GM10847 (cell line): ENCODE data around the gene SPPL2A.

Experiments
- POLR2A ChIP-seq: IDR thresholded peaks from 2 replicates; pipeline ENCODE4 v1.6.1; 2011; ENCODE audit not compliant: insufficient read length; ENCODE audit errors: extremely low read depth

SPPL2A gene

DNA sequence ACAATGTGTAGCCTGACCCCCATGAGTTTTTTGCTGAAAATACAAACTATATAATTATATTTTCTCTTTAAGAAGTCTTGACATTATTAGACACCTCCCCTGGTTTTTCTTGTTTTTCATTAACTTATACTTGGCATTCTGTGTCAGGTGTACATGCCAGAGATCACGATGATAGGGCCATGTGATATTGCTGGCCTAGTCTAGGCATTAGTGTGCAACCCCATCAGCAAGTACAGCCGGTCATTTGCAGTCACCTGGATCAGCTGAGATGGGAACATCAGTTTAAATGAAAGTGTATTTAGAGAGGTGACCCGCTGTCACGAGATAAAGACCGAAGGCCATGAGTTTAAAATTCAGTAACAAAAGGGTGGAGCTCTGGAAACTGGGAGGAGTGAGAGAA, 12.6 kb upstream of the SPPL2A start:
- TF ChIP-seq POLR2A: no peak

DNA sequence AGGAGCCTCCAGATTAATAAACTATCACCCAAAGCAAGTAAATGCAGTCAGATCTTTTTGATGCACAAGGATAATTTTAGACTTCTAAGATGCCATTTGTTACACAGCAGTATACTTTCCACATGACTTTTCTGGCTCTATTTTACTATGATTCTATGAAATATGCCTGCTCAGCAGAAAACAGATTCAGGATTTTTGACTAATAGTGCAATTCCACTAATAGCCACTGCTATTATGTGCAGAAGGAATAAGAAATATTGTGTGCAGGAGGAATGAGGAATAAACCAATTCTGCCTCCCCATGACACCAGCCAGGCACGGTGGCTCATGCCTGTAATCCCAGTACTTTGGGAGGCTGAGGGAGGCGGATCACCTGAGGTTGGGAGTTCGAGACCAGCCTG, 11.5 kb upstream of the SPPL2A start:
- no peak for TF ChIP-seq POLR2A

DNA sequence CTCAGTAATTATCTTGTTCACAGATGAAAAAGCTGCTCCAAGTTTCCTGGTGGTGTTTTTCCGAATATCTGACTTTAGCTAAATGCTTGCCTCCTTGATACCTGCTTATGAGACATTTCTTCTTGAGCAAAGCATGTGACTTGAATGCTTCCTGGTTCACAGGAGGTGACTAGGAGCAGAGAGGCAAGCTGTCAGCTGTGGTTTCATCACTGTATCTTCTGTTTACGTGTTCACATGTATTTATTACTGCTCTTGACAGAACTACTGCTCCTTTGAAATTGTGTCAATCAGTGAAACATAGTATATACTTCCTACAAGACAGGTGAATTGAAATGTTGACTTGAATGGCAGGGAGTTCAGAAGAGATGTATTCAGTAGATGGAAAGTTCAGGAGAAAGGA, 8.9 kb upstream of the SPPL2A start:
- no peak for TF ChIP-seq POLR2A

DNA sequence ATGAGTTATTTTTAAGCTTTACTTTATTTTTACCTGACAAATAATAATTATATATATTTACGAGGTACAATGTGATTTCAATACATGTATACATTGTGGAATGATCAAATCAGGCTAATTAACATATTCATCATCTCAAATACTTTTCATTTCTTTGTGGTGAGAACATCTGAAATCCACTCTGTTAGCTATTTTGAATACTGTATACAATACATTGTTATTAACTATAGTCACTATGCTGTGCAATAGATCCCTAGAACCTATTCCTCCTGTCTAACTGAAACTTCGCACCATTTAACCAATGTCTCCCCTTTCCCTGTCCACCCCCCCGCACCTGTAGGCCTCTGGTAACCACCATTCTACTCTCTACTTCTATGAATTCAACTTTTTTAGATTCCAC, 7.9 kb upstream of the SPPL2A start:
- no peak for TF ChIP-seq POLR2A

DNA sequence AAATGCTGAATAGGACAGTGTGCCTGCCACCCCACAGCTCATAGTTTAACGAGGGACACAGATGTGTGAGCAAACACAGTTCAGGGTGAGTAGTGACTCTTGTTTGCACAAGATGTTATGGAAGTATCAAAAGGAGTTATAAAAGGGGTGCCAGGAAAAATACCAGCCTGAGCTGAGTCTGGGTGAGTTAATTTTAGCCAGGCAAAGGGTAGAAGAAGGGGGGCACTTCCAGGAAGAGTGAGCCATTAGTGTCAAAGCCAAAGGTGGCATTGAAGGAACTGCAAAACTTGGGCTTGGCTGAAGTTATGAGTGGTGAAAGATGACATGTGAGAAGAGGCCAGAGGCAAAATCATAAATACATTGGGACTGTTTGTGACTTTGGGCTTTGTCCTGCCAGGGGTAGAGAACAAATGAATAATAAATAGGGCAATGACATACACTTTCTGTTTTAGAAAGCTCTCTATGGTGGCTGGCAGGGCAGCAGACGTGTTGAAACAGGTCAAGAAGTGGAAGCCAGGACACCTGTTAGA, 1.9 kb upstream of the SPPL2A start:
- no peak for TF ChIP-seq POLR2A

DNA sequence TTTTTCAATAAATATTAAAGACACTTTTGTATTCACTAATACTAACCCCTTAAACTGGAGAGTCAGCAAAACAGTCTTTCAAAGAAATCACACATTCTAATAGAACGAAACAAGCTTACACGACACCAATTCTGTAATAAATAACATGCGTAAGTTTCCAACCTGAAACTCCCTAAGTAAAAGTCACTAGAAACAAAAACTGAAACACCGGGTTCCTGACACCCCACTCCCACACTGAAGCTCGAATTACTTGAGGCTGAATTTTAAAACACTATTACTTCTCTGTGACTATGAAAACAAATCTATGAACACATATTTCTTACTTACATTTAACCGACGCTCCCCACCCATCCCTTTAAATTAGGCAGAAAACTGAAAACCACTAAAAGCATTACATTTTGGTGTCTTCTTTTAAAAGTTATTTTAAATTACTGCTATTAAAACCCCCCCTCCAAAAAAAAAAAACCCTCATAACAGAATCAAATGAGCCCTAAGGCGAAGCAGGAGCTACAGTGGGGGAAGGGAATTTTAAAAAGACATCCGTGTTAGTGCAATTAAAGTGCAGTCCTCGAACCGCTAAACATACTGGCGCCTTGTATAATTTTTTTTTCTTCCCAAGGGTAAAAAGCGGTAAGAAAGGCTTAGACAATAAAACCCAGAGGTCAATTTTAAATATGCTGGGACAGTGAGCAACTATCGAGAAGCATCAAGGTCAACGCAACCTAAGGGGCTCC, 878 bp downstream of the SPPL2A start:
- no peak for TF ChIP-seq POLR2A

DNA sequence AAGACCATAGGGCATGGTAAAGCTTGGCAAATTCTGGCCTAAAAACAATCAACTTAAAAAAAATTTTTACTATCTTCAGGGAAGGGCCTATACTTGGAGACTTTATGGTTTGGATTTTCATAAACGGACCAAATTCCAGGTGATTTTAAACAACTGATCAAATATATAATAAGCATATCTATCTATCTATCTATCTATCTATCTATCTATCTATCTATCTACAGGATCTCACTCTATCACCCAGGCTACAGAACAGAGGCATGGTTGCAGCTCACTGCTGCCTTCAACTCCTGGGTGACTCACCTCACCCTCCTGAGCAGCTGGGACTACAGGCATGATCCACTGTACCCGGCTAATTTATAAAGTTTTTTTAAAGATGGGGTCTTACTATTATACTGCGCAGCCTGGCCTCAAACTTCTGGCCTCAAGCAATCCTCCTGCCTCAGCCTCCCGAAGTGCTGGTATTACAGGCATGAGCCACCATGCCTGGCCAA, 6.7 kb downstream of the SPPL2A start:
- TF ChIP-seq POLR2A: no peak

DNA sequence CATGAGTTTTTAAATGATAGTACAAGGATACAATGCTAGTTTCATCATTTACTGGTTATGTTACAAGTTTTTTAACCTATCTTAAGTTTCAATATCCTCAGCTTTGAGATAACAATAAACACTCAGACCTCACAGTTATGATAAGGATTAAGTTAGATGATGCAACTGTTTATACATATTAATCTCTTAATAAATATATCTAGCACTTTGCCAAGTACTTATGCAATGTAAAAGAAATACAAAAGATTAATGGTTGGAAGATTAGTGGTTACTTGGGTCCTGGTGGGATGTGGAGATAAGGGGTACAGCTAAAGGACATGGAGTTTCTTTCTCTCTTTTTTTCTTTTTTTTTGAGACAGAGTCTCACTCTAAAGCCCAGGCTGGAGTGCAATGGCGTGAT, 12.0 kb downstream of the SPPL2A start:
- TF ChIP-seq POLR2A: no peak

DNA sequence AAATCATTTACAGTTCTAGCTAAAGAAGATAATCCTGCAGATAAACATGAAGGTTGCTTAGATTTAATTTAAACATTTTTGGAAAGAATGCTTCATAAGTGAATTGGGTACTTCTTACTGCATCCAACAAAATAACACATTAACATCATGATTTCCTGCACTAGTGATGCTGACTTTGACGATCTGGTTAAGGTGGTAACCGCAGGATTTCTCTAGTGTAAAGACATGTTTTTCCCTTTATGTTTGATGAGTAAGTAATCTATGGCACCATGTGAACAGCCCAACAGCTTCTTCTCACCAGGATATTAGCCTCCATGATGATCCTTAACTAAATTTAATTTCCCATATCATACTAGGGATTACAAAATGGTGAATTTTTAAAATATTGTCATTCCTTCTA, 14.1 kb downstream of the SPPL2A start:
- no peak for TF ChIP-seq POLR2A

DNA sequence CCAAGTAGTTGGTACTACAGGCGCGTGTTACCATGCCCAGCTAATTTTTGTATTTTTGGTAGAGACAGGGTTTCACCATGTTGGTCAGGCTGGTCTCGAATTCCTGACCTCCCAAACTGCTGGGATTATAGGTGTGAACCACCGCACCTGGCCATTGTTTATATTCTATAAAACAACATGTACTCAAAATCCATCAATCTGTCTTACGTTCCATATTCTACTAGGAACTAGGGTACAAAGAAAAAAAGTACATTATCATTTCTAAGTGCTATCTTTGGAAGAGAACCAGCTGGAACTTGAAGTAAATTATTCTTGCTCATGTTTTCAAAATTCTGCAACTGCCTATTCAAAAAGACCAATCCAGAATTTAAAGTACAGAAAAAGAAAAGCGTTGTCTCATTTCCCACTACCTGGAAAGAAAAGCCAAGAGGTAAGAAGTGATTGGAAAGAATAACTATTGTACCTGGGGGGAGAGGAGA, 15.2 kb downstream of the SPPL2A start:
- no peak for TF ChIP-seq POLR2A

DNA sequence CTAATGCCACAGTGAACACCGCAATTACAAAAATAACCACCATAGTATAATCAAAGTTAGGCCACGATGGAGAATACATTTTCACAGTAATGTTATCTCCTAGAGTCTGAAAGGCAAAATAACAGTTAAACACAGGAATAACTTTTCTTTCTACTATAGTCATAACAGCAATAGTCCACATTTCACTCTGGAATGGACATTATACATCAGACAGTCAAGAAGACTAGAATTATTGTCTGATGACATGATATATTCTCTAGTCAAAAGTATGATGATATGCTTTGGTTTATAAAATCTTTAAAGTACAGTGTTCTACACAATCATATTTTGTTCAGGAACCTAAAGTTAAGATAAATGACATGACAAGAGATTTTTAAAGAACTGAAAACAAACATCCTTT, 18.0 kb downstream of the SPPL2A start:
- no peak for TF ChIP-seq POLR2A

DNA sequence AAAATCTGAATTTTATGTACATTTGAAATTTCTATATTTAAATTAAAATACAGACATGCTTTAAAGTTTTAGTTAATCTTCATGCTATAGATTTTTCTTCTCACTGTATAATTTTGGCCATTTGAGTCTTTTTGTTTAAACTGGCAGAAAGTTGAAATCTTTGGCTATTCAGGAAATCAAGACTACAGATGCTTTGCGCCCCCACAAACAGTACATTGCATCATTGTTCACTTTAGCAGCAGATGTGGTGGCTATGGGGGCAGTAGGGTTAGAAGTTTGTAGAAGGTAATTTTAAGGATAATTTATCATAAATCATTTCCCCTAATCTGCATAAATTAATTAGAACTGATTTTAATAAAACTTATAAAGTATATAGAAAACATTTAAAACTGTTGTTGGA, 20.9 kb downstream of the SPPL2A start:
- TF ChIP-seq POLR2A: no peak

DNA sequence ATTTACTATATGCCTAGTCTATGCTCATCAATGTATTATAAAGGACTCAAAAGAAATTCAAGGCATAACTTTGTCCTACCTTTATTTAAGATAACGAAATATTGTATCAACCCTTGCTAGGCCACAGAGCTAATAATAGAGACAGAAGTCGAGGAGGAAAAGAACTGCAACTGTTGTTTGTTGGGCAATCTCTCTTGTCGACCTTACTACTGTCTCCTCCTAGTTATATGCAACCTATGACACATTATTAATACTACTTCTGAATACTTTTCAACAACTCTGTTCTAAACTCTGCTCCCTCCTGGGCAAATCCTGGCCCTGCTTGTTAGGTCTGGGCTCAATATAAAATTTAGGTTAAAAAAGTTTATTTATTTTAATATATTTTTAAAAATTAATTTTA, 24.6 kb downstream of the SPPL2A start:
- TF ChIP-seq POLR2A: no peak

DNA sequence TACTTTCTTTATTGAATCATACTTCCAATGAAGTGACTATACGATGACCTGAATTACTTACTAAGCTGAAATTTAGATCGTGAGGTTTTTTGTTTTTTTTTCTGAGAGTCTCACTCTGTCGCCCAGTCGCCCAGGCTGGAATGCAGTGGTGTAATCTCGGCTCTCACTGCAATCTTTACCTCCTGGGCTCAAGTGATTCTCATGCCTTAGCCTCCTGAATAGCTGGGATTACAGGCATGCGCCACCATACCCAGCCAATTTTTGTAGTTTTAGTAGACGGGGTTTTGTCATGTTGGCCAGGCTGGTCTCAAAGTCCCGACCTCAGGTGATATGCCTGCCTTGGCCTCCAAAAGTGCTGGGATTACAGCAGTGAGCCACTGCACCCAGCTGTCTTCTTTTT, 28.7 kb downstream of the SPPL2A start:
- no peak for TF ChIP-seq POLR2A

DNA sequence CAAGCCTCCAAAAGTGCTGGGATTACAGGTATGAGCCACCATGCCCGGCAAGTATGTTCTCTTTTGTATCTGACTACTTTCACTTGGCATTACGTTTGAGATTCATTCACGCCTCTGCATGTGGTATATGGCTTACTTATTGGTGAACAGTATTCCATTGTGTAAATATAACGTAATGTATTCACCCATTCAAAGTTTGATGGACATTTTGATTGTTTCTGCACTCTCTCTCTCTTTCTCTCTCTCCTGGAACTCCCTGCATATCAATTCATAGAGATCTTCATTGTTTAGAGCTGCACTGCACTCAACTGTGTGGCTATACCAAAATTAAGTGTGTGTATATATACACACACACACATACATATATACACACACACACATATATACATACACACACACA, 30.4 kb downstream of the SPPL2A start:
- TF ChIP-seq POLR2A: no peak

DNA sequence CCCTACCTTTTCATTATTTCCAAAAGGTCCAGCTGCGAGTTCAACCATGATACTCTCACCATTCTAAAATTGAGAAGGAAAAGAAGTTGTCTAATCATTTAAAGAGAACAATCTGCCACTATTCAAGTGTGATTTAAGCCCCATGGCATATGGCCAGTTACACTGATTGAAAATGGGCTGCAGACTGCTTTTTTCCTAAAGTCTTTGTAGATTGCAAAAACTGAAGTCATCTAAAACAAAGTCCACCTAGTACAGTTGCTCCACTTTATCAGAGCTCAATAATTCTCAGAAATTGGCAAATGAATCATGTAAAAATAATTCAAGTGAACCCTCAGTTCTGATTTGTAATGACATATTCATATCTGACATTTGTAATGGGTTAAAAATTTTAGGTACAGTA, 39.2 kb downstream of the SPPL2A start:
- TF ChIP-seq POLR2A: no peak

DNA sequence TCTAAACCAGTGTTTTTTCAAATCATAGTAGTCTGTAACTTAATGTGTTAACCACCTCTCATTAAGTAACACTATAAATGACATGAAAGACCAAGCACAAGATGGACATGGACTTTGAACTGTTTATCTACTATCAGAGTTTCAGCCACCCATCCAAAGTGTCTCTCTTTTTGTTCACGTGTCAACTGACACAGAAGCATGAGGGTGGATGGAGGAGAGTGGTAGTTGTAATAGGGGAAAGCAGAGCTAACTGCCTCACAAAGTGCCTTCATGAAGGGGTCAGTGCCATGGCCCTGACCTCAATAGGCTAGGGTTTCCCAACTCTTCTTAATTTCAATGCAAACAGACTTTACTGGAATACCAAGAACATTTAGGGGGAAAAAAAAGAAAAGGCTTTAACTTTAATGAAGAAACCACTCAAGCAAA, 46.8 kb downstream of the SPPL2A start:
- TF ChIP-seq POLR2A: no peak
